DND-41 (cell line): Measurements from ENCODE around the gene TMTC1.

Source experiments
- ATAC-seq: fragments of 200-7000 bp; cut with Tn5 transposase; 3 replicates; pipeline ENCODE4 v1.9.1; 2021; ENCODE audit warnings: low read depth; ENCODE audit not compliant: insufficient read depth
- DNase-seq: peaks from one replicate; pipeline ENCODE4 v3.0.0-alpha.2; 2020
- H2AFZ ChIP-seq: 2 replicates; pipeline ENCODE4 v1.6.0; 2012; ENCODE audit warnings: low read depth, low read length
- H3K27ac ChIP-seq: 2 replicates; pipeline ENCODE4 v1.5.1; 2012; ENCODE audit warnings: low read length, inconsistent platforms
- H3K27me3 ChIP-seq: fragments of 200-600 bp; sonication (generic); 2 replicates; pipeline ENCODE4 v1.6.0; 2012; ENCODE audit warnings: low read length, mild to moderate bottlenecking, inconsistent platforms; ENCODE audit not compliant: insufficient read depth, poor library complexity
- H3K36me3 ChIP-seq: 2 replicates; pipeline ENCODE4 v1.5.1; 2012; ENCODE audit warnings: low read length, inconsistent platforms; ENCODE audit not compliant: insufficient read depth
- H3K4me1 ChIP-seq: 2 replicates; pipeline ENCODE4 v1.5.1; 2012; ENCODE audit warnings: mild to moderate bottlenecking, low read length; ENCODE audit not compliant: insufficient read depth
- H3K4me2 ChIP-seq: 2 replicates; pipeline ENCODE4 v1.6.0; 2012; ENCODE audit warnings: mild to moderate bottlenecking, moderate library complexity, low read length, inconsistent platforms; ENCODE audit not compliant: insufficient read depth
- H3K4me3 ChIP-seq, 2 experiments: fragments of 200-600 bp in 1 of 2; shearing (Covaris generic) in 1 of 2; 2 replicates each; pipeline ENCODE4 v1.5.1; 2012 to 2016; ENCODE audit warnings: inconsistent platforms in 2 of 2, low read length in 2 of 2, mild to moderate bottlenecking in 2 of 2, low read depth in 1 of 2, moderate library complexity in 1 of 2
- H3K79me2 ChIP-seq: 2 replicates; pipeline ENCODE4 v1.6.0; 2012; ENCODE audit warnings: low read length, inconsistent platforms; ENCODE audit not compliant: insufficient read depth
- H3K9ac ChIP-seq: 2 replicates; pipeline ENCODE4 v1.6.0; 2012; ENCODE audit warnings: low read depth, mild to moderate bottlenecking, inconsistent platforms, low read length, moderate library complexity
- H3K9me3 ChIP-seq: 2 replicates; pipeline ENCODE4 v1.5.1; 2012; ENCODE audit warnings: low read length, moderate library complexity, mild to moderate bottlenecking, inconsistent platforms; ENCODE audit not compliant: insufficient read depth, severe bottlenecking
- H4K20me1 ChIP-seq: 2 replicates; pipeline ENCODE4 v1.6.0; 2012; ENCODE audit warnings: low read length; ENCODE audit not compliant: insufficient read depth
- EZH2 ChIP-seq: IDR thresholded peaks from 3 replicates; pipeline ENCODE4 v1.6.1; 2012; ENCODE audit warnings: borderline replicate concordance, low read depth, mild to moderate bottlenecking, moderate library complexity, low read length, inconsistent platforms; ENCODE audit not compliant: severe bottlenecking
- TF ChIP-seq, protein P1 (sequence below): IDR thresholded peaks from 2 replicates; pipeline ENCODE4 v1.5.1; 2012; ENCODE audit warnings: borderline replicate concordance, low read length, moderate library complexity, mild to moderate bottlenecking; ENCODE audit not compliant: poor library complexity, severe bottlenecking; ENCODE audit errors: extremely low read depth

The TMTC1 gene

DNA sequence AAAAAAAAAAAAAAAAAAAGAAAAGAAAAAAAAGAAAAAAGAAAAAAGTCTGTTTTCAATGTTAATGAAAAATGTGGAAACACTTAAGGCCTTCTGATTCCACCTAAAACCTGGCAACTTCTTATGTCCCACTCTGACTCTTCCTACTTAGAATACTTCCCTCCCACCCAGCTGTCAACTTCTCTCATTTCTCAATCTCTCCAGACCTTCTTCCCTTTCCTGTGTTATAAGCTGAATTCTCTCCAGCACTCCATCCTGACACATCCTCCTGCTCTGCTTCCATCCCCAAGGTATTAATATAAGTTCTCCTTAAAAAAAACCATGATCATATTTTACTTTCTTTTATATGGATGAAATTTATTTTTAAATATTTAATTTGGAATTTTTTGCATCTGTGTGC is 20.3 kb upstream of the TMTC1 start:
- no peak overlapping the region for H3K4me3 ChIP-seq
- H2AFZ ChIP-seq = no peak overlapping the region
- H3K27me3 ChIP-seq = no peaks in the 10 kb centered on the region
- no peaks in the 10 kb centered on the region for H3K4me1 ChIP-seq
- TF ChIP-seq EZH2 = no peak
- TF ChIP-seq, protein P1, sequence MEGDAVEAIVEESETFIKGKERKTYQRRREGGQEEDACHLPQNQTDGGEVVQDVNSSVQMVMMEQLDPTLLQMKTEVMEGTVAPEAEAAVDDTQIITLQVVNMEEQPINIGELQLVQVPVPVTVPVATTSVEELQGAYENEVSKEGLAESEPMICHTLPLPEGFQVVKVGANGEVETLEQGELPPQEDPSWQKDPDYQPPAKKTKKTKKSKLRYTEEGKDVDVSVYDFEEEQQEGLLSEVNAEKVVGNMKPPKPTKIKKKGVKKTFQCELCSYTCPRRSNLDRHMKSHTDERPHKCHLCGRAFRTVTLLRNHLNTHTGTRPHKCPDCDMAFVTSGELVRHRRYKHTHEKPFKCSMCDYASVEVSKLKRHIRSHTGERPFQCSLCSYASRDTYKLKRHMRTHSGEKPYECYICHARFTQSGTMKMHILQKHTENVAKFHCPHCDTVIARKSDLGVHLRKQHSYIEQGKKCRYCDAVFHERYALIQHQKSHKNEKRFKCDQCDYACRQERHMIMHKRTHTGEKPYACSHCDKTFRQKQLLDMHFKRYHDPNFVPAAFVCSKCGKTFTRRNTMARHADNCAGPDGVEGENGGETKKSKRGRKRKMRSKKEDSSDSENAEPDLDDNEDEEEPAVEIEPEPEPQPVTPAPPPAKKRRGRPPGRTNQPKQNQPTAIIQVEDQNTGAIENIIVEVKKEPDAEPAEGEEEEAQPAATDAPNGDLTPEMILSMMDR = no peak
- DNase-seq (no peak), ATAC-seq (no peak)
- H3K9ac ChIP-seq = no peak overlapping the region
- H3K4me2 ChIP-seq = no peak overlapping the region
- H3K36me3 ChIP-seq = no peaks in the 10 kb centered on the region
- no peaks in the 10 kb centered on the region for H3K79me2 ChIP-seq
- no peaks in the 10 kb centered on the region for H3K9me3 ChIP-seq
- no peak overlapping the region for H3K27ac ChIP-seq
- no peaks in the 10 kb centered on the region for H4K20me1 ChIP-seq

DNA sequence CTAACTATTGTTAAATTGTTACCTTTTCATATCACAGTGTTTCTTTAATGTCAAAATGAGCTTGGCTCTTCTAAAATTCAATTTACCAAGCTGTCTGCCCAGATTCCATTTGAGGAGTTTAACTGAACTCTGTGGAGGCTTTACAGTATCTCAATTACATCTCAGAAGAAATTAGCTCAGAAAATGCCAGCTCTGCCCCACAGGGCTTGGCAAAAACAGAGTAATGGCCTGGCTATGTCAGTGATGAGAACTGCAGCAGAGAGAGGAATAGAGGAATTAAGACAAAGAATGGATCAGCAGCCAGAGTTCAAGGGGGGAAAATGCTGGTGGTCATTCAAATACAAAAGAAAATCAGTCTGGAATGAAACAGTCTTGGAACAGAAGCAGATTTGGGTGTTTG is 15.8 kb upstream of the TMTC1 start:
- H3K9me3 ChIP-seq = no peaks in the 10 kb centered on the region
- H3K27me3 ChIP-seq = no peaks in the 10 kb centered on the region
- no peaks in the 10 kb centered on the region for H3K79me2 ChIP-seq
- H3K4me3 ChIP-seq = no peak overlapping the region
- DNase-seq (no peak), ATAC-seq (no peak)
- no peak overlapping the region for H3K9ac ChIP-seq
- H4K20me1 ChIP-seq = no peaks in the 10 kb centered on the region
- H3K27ac ChIP-seq = no peak overlapping the region
- no peaks in the 10 kb centered on the region for H3K36me3 ChIP-seq
- no peak overlapping the region for H2AFZ ChIP-seq
- no peak overlapping the region for H3K4me2 ChIP-seq
- no peaks in the 10 kb centered on the region for H3K4me1 ChIP-seq
- TF ChIP-seq, protein P1 = no peak
- no peak for TF ChIP-seq EZH2

DNA sequence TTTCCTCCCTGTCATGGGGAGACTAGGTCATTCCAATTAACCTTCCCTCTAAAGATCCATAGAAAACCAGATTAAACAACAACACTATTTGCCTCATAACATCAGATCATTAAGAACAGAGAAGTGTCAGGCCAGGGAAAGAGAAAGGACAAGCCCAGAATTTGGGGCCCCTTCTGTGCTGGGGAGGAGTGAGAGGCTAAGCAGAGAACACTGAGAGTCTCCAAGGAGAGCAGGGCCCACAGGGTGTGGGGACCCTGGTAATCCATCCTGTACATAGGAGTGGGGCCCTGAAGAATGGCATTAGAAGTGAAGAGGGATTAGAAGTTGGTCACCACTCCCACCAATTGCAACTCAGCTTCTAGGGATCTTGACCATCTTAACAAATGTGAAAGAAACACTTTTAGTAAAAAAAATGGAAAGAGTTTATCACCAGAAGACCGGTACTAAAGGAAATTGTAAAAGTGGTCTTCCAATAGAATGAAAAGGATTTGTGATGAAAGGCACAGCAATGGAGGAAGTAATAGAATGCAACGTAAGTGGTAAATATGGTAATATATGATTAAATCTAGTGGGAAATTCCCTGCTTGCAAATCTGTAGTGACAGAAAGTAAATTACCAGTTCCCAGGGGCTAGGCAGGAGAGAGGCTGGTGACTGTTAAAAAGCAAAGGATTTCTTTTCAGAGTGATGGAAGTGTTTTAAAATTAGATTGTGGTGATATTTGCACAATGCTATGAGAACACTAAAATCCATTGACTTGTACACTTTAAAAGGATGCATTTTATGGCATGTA is 14.0 kb upstream of the TMTC1 start:
- no peak for TF ChIP-seq EZH2
- TF ChIP-seq, protein P1 = no peak
- Histone ChIP-seq H4K20me1 (no peaks in the 10 kb centered on the region), H3K27ac (no peak overlapping the region), H3K4me1 (no peaks in the 10 kb centered on the region), H3K9me3 (peaks cover 13% of the 10 kb centered on the region), H3K9ac (no peak overlapping the region), H3K36me3 (no peaks in the 10 kb centered on the region), H3K4me2 (no peak overlapping the region), H3K4me3 (no peak overlapping the region), H3K79me2 (no peaks in the 10 kb centered on the region), H2AFZ (no peak overlapping the region), H3K27me3 (no peaks in the 10 kb centered on the region)
- no peak for ATAC-seq
- no peak for DNase-seq
